Glutamatergic neuron (in vitro differentiated cells): ENCODE measurements around the gene ROR1. TPM values are rescaled to one million over a fixed set of nuclear protein-coding genes. Genes with fewer than 3 reads are reported as not detected.

ENCODE experiments used
- DNase-seq: peaks from one replicate; pipeline ENCODE4 v3.0.0; 2022
- H3K27ac Mint-ChIP-seq: one replicate; pipeline ENCODE4 v1.8.0; 2020; ENCODE audit warnings: mild to moderate bottlenecking, mixed read lengths, inconsistent platforms; ENCODE audit not compliant: unreplicated experiment
- H3K27me3 Mint-ChIP-seq: one replicate; pipeline ENCODE4 v1.8.0; 2020; ENCODE audit warnings: mild to moderate bottlenecking, moderate library complexity, mixed read lengths, inconsistent platforms; ENCODE audit not compliant: unreplicated experiment
- H3K36me3 Mint-ChIP-seq: one replicate; pipeline ENCODE4 v1.8.0; 2020; ENCODE audit warnings: mild to moderate bottlenecking, mixed read lengths, inconsistent platforms; ENCODE audit not compliant: unreplicated experiment
- H3K4me1 Mint-ChIP-seq: one replicate; pipeline ENCODE4 v1.8.0; 2020; ENCODE audit warnings: mild to moderate bottlenecking, low read depth, mixed read lengths, inconsistent platforms; ENCODE audit not compliant: unreplicated experiment
- H3K4me3 Mint-ChIP-seq: one replicate; pipeline ENCODE4 v1.8.0; 2020; ENCODE audit warnings: mild to moderate bottlenecking, mixed read lengths, inconsistent platforms; ENCODE audit not compliant: unreplicated experiment
- H3K9me3 Mint-ChIP-seq: one replicate; pipeline ENCODE4 v1.8.0; 2020; ENCODE audit warnings: mild to moderate bottlenecking, moderate library complexity, mixed read lengths, inconsistent platforms; ENCODE audit not compliant: unreplicated experiment
- CTCF ChIP-seq: fragments of 200-600 bp; sonication (generic); IDR thresholded peaks from one replicate; pipeline ENCODE4 v1.5.0; 2021; ENCODE audit not compliant: partially characterized antibody, unreplicated experiment
- total RNA-seq: library from RNA; stranded (reverse); fragmentation: NEBNext Ultra II Directional; extraction: Animal tissue kit (Norgen Biotek cat#: 25700); gene quantifications from one replicate; pipeline ENCODE4 v1.2.1, GENCODE V29; 2021; ENCODE audit not compliant: unreplicated experiment

Gene ROR1
- total RNA-seq, 1 donor from 2014 or later = 11.3 TPM

- no peaks in the 10 kb centered on the region for H3K36me3 Mint-ChIP-seq
- no peaks in the 10 kb centered on the region for H3K9me3 Mint-ChIP-seq
- H3K27ac Mint-ChIP-seq = no peak overlapping the region
- DNase-seq = no peak
- H3K27me3 Mint-ChIP-seq = peaks cover 2% of the 10 kb centered on the region
- no peak overlapping the region for H3K4me3 Mint-ChIP-seq
- no peak for TF ChIP-seq CTCF
- H3K4me1 Mint-ChIP-seq = no peaks in the 10 kb centered on the region
Observed at GRCh38 chr1:63976006-63976405, 202.2 kb downstream of the ROR1 start.

GRCh38 chr1:63977466-63977865 is 203.6 kb downstream of the ROR1 start:
- Mint-ChIP-seq H3K27ac (no peak overlapping the region), H3K27me3 (peaks cover 2% of the 10 kb centered on the region), H3K36me3 (no peaks in the 10 kb centered on the region), H3K4me3 (no peak overlapping the region), H3K9me3 (no peaks in the 10 kb centered on the region), H3K4me1 (no peaks in the 10 kb centered on the region)
- DNase-seq = no peak
- TF ChIP-seq CTCF = no peak

- no peak overlapping the region for H3K4me3 Mint-ChIP-seq
- no peak overlapping the region for H3K27ac Mint-ChIP-seq
- TF ChIP-seq CTCF = no peak
- no peak for DNase-seq
- no peaks in the 10 kb centered on the region for H3K4me1 Mint-ChIP-seq
- H3K36me3 Mint-ChIP-seq = no peaks in the 10 kb centered on the region
- H3K27me3 Mint-ChIP-seq = peaks cover 2% of the 10 kb centered on the region
- peaks cover under 1% of the 10 kb centered on the region for H3K9me3 Mint-ChIP-seq
Observed at GRCh38 chr1:63980740-63981407, 207.1 kb downstream of the ROR1 start.

- Mint-ChIP-seq H3K4me3 (no peak overlapping the region), H3K27me3 (peaks cover 2% of the 10 kb centered on the region), H3K27ac (no peak overlapping the region), H3K9me3 (peaks cover 1% of the 10 kb centered on the region), H3K36me3 (no peaks in the 10 kb centered on the region), H3K4me1 (no peaks in the 10 kb centered on the region)
- TF ChIP-seq CTCF = no peak
- no peak for DNase-seq
Observed at GRCh38 chr1:63981408-63981773, 207.6 kb downstream of the ROR1 start.

GRCh38 chr1:63982201-63982600 is 208.4 kb downstream of the ROR1 start:
- DNase-seq = no peak
- TF ChIP-seq CTCF = no peak
- Mint-ChIP-seq H3K9me3 (peaks cover 1% of the 10 kb centered on the region), H3K27me3 (peaks cover 2% of the 10 kb centered on the region), H3K36me3 (no peaks in the 10 kb centered on the region), H3K4me1 (no peaks in the 10 kb centered on the region), H3K27ac (no peak overlapping the region), H3K4me3 (no peak overlapping the region)
